ENCODE measurements around the gene ARRDC5.

DNA sequence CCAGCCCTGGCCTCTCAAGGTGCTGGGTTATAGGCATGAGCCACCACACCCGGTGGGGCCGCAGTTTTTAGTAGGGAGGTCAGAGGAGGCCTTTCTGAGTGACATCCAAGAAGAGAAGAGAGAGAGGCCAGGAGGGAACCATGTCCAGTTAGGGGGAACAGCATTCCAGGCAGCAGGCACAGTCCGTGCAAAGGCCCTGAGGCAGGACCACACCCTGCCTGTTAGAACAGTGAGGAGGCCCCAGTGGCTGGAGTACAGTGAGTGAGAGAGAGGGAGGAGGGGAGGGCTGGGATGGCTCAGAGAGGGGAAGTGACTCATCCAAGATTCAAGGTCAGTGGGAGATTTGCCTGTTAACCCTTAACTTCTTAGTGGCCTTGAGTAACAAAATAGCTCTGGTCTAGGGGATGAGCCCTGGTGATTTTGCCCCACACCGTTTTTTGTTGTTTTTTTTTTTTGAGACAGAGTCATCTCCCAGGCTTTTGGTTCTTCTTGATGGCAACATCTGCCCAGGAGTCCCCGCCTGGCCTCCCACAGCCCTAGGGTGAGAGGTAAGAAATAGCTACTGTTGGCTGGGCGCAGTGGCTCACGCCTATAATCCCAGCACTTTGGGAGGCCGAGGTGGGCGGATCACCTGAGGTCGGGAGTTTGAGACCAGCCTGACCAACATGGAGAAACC, 32.5 kb downstream of the ARRDC5 start:
- TF ChIP-seq, protein P1, sequence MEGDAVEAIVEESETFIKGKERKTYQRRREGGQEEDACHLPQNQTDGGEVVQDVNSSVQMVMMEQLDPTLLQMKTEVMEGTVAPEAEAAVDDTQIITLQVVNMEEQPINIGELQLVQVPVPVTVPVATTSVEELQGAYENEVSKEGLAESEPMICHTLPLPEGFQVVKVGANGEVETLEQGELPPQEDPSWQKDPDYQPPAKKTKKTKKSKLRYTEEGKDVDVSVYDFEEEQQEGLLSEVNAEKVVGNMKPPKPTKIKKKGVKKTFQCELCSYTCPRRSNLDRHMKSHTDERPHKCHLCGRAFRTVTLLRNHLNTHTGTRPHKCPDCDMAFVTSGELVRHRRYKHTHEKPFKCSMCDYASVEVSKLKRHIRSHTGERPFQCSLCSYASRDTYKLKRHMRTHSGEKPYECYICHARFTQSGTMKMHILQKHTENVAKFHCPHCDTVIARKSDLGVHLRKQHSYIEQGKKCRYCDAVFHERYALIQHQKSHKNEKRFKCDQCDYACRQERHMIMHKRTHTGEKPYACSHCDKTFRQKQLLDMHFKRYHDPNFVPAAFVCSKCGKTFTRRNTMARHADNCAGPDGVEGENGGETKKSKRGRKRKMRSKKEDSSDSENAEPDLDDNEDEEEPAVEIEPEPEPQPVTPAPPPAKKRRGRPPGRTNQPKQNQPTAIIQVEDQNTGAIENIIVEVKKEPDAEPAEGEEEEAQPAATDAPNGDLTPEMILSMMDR (IDR thresholded peaks at IDR 0.05; ENCODE audit: insufficient read depth, low read length, poor library complexity, severe bottlenecking) = no peak
- no peak for TF ChIP-seq EZH2phosphoT487 (conservative IDR thresholded peaks at IDR 0.05; ENCODE audit: low read length)
